GM18505 (cell line): ENCODE measurements around the gene SLC17A2.
"Not testable (repeated sequence)": the region's sequence is repeated elsewhere in the genome, so short reads cannot be mapped to it uniquely, and the experiment has no call there.

Source experiments
- ATAC-seq: cut with Tn5 transposase; IDR thresholded peaks from one replicate; pipeline ENCODE4 v1.9.1; 2021; ENCODE audit not compliant: unreplicated experiment
- POLR2A ChIP-seq: IDR thresholded peaks from 4 replicates; pipeline ENCODE4 v1.6.1; 2011; ENCODE audit warnings: borderline replicate concordance; ENCODE audit not compliant: insufficient read depth, insufficient read length; ENCODE audit errors: extremely low read depth

Gene SLC17A2

DNA sequence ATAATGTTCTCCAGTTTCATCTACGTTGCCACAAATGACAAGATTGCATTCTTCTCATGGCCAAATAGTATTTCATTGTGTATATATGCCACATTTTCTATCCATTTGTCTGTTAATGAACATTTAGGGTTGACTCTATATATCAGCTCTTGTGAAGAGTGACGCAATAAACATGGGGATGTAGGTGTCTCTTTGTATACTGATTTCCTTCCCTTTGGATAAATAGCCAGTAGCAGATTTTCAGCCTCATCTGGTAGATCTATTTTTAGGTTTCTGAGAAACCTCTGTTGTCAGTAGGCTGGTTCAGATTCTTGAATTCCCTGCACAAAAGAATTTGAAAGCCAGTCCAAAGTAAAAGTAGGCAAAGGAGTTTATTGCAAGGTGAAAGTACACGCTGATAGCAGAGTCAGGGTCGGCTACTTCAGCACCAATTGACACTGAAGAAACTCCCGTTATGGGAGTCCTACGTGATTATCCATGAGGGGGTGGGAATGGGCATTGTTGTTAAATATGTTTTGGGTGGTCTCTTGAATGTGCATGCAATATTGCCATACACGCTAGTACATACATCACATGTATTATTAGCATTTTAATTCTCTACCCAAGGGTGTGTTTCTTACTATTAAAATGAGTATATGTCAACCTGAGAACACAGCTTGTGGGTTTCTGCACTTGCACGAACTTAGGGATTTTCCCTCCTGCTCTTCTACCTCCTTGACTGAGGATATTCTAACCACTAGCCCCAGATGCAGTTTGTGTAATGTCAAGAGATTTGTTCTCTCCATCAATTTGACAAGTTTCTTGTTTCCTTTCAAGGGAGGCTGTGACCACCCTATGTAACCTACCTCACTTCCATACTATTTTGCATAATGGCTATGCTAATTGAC lies 14.4 kb upstream of the SLC17A2 start:
- ATAC-seq, result peak; percentile 87

GRCh38 chr6:25943887-25944286 lies 13.4 kb upstream of the SLC17A2 start:
- TF ChIP-seq POLR2A, result no peak
- ATAC-seq, result no peak

More for the DNA sequence above, 14.4 kb upstream of the SLC17A2 start:
- TF ChIP-seq POLR2A, result no peak

GRCh38 chr6:25942561-25943147 lies 12.2 kb upstream of the SLC17A2 start:
- ATAC-seq, result no peak
- no peak for TF ChIP-seq POLR2A

DNA sequence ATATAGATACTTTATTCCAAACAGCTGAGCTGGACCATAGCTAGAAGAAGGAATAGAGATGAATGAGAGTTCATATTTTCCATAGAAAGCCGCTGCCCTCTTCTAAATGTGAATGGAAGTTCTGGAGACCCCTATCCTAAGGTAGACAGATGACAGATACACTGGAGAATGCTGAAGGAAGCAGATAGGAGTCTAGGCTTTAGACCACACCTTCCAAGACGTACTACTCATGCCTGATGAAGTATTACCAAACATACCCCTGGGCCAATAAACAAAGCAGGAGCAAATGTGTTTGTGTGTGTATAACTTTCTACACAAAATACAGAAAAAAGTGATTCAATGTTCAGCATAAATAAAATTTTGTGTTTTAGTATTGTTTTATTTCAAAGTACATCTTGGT lies 9.1 kb upstream of the SLC17A2 start:
- ATAC-seq, result no peak
- TF ChIP-seq POLR2A, result no peak

GRCh38 chr6:25935953-25936352 lies 5.5 kb upstream of the SLC17A2 start:
- no peak for TF ChIP-seq POLR2A

GRCh38 chr6:25934735-25935313 lies 4.3 kb upstream of the SLC17A2 start:
- no peak for ATAC-seq

More at GRCh38 chr6:25935953-25936352, 5.5 kb upstream of the SLC17A2 start:
- no peak for ATAC-seq

GRCh38 chr6:25934156-25934555 lies 3.7 kb upstream of the SLC17A2 start:
- ATAC-seq, result no peak
- no peak for TF ChIP-seq POLR2A

More at GRCh38 chr6:25934735-25935313, 4.3 kb upstream of the SLC17A2 start:
- TF ChIP-seq POLR2A, result no peak

DNA sequence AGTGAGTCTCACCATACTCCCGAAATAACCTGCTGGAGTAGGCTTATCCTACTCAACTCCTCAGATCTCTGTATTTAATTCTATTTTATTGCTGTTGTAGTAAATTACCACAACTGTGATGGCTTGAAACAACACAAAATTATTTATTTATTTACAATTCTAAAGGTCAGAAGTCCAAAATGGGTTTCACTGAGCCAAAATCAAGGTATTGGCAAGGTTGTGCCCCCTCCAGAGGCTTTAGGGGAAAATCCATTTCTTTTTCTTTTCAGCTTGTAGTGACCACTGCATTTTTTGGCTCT lies 869 bp upstream of the SLC17A2 start:
- TF ChIP-seq POLR2A, result no peak
- ATAC-seq, result no peak

DNA sequence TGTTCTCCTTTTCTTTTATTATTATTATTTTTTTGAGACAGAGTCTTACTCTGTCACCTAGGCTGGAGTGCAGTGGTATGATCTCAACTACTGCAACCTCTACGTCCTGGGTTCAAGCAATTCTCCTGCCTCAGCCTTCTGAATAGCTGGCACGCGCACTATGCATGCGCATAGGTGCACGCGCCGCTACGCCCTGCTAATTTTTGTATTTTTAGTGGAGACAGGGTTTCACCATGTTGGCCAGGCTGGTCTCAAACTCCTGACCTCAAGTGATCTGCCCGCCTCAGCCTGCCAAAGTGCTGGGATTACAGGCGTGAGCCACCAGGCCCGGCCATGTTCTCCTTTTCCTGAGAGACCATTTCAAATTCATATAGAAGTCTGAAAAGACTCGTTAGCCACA lies 706 bp downstream of the SLC17A2 start:
- not testable (repeated sequence) for ATAC-seq

- TF ChIP-seq POLR2A, result no peak
- no peak for ATAC-seq
These were observed 1.7 kb downstream of the SLC17A2 start for GRCh38 chr6:25928562-25929324.

GRCh38 chr6:25927756-25928216 lies 2.7 kb downstream of the SLC17A2 start:
- TF ChIP-seq POLR2A, result no peak
- no peak for ATAC-seq

- no peak for ATAC-seq
- TF ChIP-seq POLR2A, result no peak
These were observed 3.3 kb downstream of the SLC17A2 start for GRCh38 chr6:25927178-25927577.

DNA sequence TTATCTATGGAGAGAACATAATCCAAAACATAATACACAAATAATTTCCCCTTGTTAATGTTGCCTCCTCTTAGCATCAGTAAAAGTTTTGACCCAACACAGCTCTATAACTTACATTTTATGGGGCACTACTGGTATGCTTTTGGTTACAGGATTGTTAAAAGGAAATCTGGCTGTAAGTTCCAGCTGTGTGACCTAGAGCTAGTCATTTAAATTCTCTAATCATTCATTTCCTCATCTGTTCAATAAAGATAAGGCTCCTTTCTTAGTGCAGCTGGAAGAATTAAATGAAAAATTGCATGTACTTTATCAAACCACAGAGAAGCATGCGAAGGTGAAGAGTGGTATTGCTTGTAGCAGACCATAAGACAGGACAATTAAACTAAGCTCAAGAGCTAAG lies 4.6 kb downstream of the SLC17A2 start:
- no peak for ATAC-seq
- no peak for TF ChIP-seq POLR2A

DNA sequence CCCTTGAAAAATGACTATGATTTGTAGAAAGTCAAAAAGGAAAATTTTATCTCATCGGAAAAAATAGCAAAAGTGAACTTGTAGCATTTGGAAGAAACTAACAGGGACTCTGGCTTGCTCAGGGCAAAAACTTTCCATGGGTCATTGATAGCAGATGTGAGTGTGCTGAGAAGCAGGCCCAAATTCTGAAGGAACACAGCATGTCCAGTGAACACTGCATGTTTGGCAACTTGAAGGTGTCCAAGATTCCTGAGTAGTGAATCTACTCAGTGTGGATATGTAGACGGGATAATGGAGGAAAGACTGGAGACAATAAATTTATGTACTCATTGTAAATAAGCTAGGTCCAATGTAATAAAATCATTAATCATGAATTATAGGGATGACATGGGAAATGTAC lies 8.2 kb downstream of the SLC17A2 start:
- ATAC-seq, result no peak
- TF ChIP-seq POLR2A, result no peak

DNA sequence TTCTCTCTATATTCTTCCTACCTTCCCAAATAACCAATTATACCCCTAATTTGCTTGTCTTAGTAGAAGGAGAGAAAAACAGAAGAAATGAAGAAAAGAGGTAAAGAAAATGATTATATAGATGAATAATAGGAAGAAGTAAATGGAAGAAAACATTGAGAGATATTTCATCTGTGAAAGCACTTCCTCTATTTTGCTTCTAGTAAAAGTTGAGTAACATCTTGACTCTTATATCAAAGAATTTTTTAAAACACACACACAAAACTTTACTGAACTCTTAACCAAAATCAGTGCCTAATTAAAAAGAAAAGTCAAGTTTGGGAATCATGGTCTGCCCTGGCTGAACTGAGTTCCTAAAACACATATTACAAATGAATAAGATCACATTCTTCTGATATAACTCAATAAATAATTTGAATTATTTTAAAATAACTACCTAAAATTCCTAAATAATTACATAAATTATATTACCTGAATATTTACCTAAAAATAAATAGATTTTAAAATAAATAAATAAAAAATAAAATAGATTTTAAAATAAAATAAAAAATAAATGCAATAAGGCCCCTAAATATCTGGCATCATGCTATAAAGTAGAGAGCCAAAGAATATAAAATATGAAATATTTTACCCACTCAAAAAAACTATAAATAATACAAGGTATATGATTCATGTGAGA lies 8.8 kb downstream of the SLC17A2 start:
- no peak for TF ChIP-seq POLR2A
- ATAC-seq, result no peak
